ENCODE data around the gene HMGB3. TPM values are rescaled to one million over a fixed set of nuclear protein-coding genes. Genes with fewer than 3 reads are reported as not detected.
"Not testable (repeated sequence)": the region's sequence is repeated elsewhere in the genome, so short reads cannot be mapped to it uniquely, and the experiment has no call there.

The HMGB3 gene
- polyA plus RNA-seq, 3 donors = 3.0 to 6.4 (median 4.9) TPM

- Mint-ChIP-seq H3K4me3 (no peak overlapping the region), H3K4me1 (no peaks in the 10 kb centered on the region), H3K27ac (no peak overlapping the region), H3K27me3 (ENCODE audit: low read depth in 3 of 3) (peaks cover 0 to 5% (median 1%) of the 10 kb centered on the region in 3 donors), H3K9me3 (peaks cover 0 to 6% (median 0%) of the 10 kb centered on the region in 7 donors), H3K36me3 (no peaks in the 10 kb centered on the region)
- no peaks in the 10 kb centered on the region for H4K20me1 ChIP-seq (ENCODE audit: insufficient read depth, low read length)
- no peak overlapping the region for H3K27ac ChIP-seq (ENCODE audit: low read depth in 1 of 2, low read length in 2 of 2)
- H2AFZ ChIP-seq (ENCODE audit: insufficient read depth, low read depth, low read length, poor library complexity, severe bottlenecking) = no peak overlapping the region
- no peaks in the 10 kb centered on the region for H3K27me3 ChIP-seq (ENCODE audit: control insufficient read depth in 2 of 2, insufficient read depth in 2 of 2, low read length in 2 of 2)
- no peaks in the 10 kb centered on the region for H3K9me3 ChIP-seq (replicated peaks in 1 of 2; ENCODE audit: control insufficient read depth in 1 of 2, insufficient read depth in 1 of 2, low read length in 2 of 2)
- no peak overlapping the region for H3K9ac ChIP-seq (ENCODE audit: insufficient read depth, low read length, poor library complexity, severe bottlenecking)
- H3K4me1 ChIP-seq (ENCODE audit: control insufficient read depth in 1 of 2, insufficient read depth in 2 of 2, low read length in 2 of 2) = no peaks in the 10 kb centered on the region
- WGBS (ENCODE audit: insufficient coverage) = no CpG with 5 or more reads among the region's 2 CpGs
- no peaks in the 10 kb centered on the region for H3K79me2 ChIP-seq (ENCODE audit: insufficient read depth, low read length)
- intact Hi-C loops (cut with micrococcal nuclease) = no loop called here
- no peak for DNase-seq
- no peak overlapping the region for H3K4me3 ChIP-seq (replicated peaks in 1 of 3; ENCODE audit: low read depth in 2 of 3, low read length in 3 of 3)
- H3K4me2 ChIP-seq (replicated peaks; ENCODE audit: extremely low read depth, low read length, poor library complexity, severe bottlenecking) = no peak overlapping the region
- TF ChIP-seq, protein P1, sequence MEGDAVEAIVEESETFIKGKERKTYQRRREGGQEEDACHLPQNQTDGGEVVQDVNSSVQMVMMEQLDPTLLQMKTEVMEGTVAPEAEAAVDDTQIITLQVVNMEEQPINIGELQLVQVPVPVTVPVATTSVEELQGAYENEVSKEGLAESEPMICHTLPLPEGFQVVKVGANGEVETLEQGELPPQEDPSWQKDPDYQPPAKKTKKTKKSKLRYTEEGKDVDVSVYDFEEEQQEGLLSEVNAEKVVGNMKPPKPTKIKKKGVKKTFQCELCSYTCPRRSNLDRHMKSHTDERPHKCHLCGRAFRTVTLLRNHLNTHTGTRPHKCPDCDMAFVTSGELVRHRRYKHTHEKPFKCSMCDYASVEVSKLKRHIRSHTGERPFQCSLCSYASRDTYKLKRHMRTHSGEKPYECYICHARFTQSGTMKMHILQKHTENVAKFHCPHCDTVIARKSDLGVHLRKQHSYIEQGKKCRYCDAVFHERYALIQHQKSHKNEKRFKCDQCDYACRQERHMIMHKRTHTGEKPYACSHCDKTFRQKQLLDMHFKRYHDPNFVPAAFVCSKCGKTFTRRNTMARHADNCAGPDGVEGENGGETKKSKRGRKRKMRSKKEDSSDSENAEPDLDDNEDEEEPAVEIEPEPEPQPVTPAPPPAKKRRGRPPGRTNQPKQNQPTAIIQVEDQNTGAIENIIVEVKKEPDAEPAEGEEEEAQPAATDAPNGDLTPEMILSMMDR (IDR thresholded peaks at IDR 0.05) = no peak
- H3K36me3 ChIP-seq (replicated peaks in 1 of 2; ENCODE audit: control insufficient read depth in 1 of 2, insufficient read depth in 2 of 2, low read length in 2 of 2) = no peaks in the 10 kb centered on the region
Measured at GRCh38 chrX:150959557-150959956, 23.6 kb upstream of the HMGB3 start.

GRCh38 chrX:150961631-150962030, 21.5 kb upstream of the HMGB3 start:
- H3K36me3 ChIP-seq (replicated peaks in 1 of 2; ENCODE audit: control insufficient read depth in 1 of 2, insufficient read depth in 2 of 2, low read length in 2 of 2) = no peaks in the 10 kb centered on the region
- no peak for DNase-seq
- no peaks in the 10 kb centered on the region for H3K36me3 Mint-ChIP-seq
- H3K9me3 Mint-ChIP-seq = no peaks in the 10 kb centered on the region
- H3K9ac ChIP-seq (ENCODE audit: insufficient read depth, low read length, poor library complexity, severe bottlenecking) = no peak overlapping the region
- no peak overlapping the region for H3K27ac ChIP-seq (ENCODE audit: low read depth in 1 of 2, low read length in 2 of 2)
- intact Hi-C loops (cut with micrococcal nuclease) = no loop called here
- no CpG with 5 or more reads among the region's 7 CpGs for WGBS (ENCODE audit: insufficient coverage)
- no peaks in the 10 kb centered on the region for H3K4me1 ChIP-seq (ENCODE audit: control insufficient read depth in 1 of 2, insufficient read depth in 2 of 2, low read length in 2 of 2)
- H3K4me3 ChIP-seq (replicated peaks in 1 of 3; ENCODE audit: low read depth in 2 of 3, low read length in 3 of 3) = no peak overlapping the region
- no peaks in the 10 kb centered on the region for H4K20me1 ChIP-seq (ENCODE audit: insufficient read depth, low read length)
- no peaks in the 10 kb centered on the region for H3K27me3 ChIP-seq (ENCODE audit: control insufficient read depth in 2 of 2, insufficient read depth in 2 of 2, low read length in 2 of 2)
- H3K79me2 ChIP-seq (ENCODE audit: insufficient read depth, low read length) = no peaks in the 10 kb centered on the region
- no peak overlapping the region for H3K4me3 Mint-ChIP-seq
- no peak overlapping the region for H3K4me2 ChIP-seq (replicated peaks; ENCODE audit: extremely low read depth, low read length, poor library complexity, severe bottlenecking)
- no peak overlapping the region for H3K27ac Mint-ChIP-seq
- H2AFZ ChIP-seq (ENCODE audit: insufficient read depth, low read depth, low read length, poor library complexity, severe bottlenecking) = no peak overlapping the region
- H3K27me3 Mint-ChIP-seq (ENCODE audit: low read depth in 3 of 3) = peaks cover 0 to 4% (median 0%) of the 10 kb centered on the region in 3 donors
- no peaks in the 10 kb centered on the region for H3K9me3 ChIP-seq (replicated peaks in 1 of 2; ENCODE audit: control insufficient read depth in 1 of 2, insufficient read depth in 1 of 2, low read length in 2 of 2)
- no peaks in the 10 kb centered on the region for H3K4me1 Mint-ChIP-seq
- TF ChIP-seq, protein P1 (IDR thresholded peaks at IDR 0.05) = no peak

- H3K36me3 Mint-ChIP-seq; H3K4me1 Mint-ChIP-seq; H3K27ac ChIP-seq (ENCODE audit: low read depth in 1 of 2, low read length in 2 of 2); H3K4me3 ChIP-seq (replicated peaks in 1 of 3; ENCODE audit: low read depth in 2 of 3, low read length in 3 of 3); H3K4me1 ChIP-seq (ENCODE audit: control insufficient read depth in 1 of 2, insufficient read depth in 2 of 2, low read length in 2 of 2); H4K20me1 ChIP-seq (ENCODE audit: insufficient read depth, low read length); intact Hi-C loops (cut with micrococcal nuclease); DNase-seq; H3K4me3 Mint-ChIP-seq; H3K79me2 ChIP-seq (ENCODE audit: insufficient read depth, low read length); H3K27me3 ChIP-seq (ENCODE audit: control insufficient read depth in 2 of 2, insufficient read depth in 2 of 2, low read length in 2 of 2); H3K4me2 ChIP-seq (replicated peaks; ENCODE audit: extremely low read depth, low read length, poor library complexity, severe bottlenecking); H3K36me3 ChIP-seq (replicated peaks in 1 of 2; ENCODE audit: control insufficient read depth in 1 of 2, insufficient read depth in 2 of 2, low read length in 2 of 2); H2AFZ ChIP-seq (ENCODE audit: insufficient read depth, low read depth, low read length, poor library complexity, severe bottlenecking); H3K27ac Mint-ChIP-seq; H3K9ac ChIP-seq (ENCODE audit: insufficient read depth, low read length, poor library complexity, severe bottlenecking); H3K27me3 Mint-ChIP-seq (ENCODE audit: low read depth in 3 of 3); H3K9me3 Mint-ChIP-seq; H3K9me3 ChIP-seq (replicated peaks in 1 of 2; ENCODE audit: control insufficient read depth in 1 of 2, insufficient read depth in 1 of 2, low read length in 2 of 2): not testable (repeated sequence)
- WGBS (ENCODE audit: insufficient coverage) = no CpG with 5 or more reads among the region's 12 CpGs
Measured at GRCh38 chrX:150964416-150964815, 18.7 kb upstream of the HMGB3 start.

All from CD14-positive monocyte (primary cell).